Stimulated activated CD4-positive, alpha-beta T cell treated with anti-CD3 and anti-CD28 coated beads, TNF-alpha, amount 100 ng/mL, for 24 hours (primary cell): ENCODE results near the gene CUL3.
A peak's percentile ranks its signal among the peaks of the same experiment; 100 is the strongest.
"Not testable (repeated sequence)": the region's sequence is repeated elsewhere in the genome, so short reads cannot be mapped to it uniquely, and the experiment has no call there.

Experiments used
- DNase-seq, 3 experiments: peaks; one replicate each; pipeline ENCODE4 v3.0.0-alpha.2; 2020; ENCODE audit warnings: low read depth in 3 of 3

CUL3 gene

GRCh38 chr2:224585211-224586088 lies at the start of gene CUL3:
CUL3 (minus strand) TSS chr2:224585363; CDS start chr2:224585009, 354 bp downstream.
- DNase-seq, result peak; percentile 99 to 100 (median 99)

- DNase-seq, result no peak
Measured at GRCh38 chr2:224630659-224631550, 45.7 kb upstream of the CUL3 start.

GRCh38 chr2:224628416-224628815 lies 43.3 kb upstream of the CUL3 start:
- no peak for DNase-seq

- DNase-seq, result no peak
Measured at GRCh38 chr2:224626735-224627134, 41.6 kb upstream of the CUL3 start.

GRCh38 chr2:224613543-224614286 lies 28.6 kb upstream of the CUL3 start:
- DNase-seq, result no peak

GRCh38 chr2:224612578-224612977 lies 27.4 kb upstream of the CUL3 start:
- no peak for DNase-seq

GRCh38 chr2:224611938-224612337 lies 26.8 kb upstream of the CUL3 start:
- no peak for DNase-seq

GRCh38 chr2:224608104-224608503 lies 22.9 kb upstream of the CUL3 start:
- DNase-seq, result no peak

- not testable (repeated sequence) for DNase-seq
Measured at GRCh38 chr2:224603746-224604500, 18.8 kb upstream of the CUL3 start.

- DNase-seq, result not testable (repeated sequence)
Measured at GRCh38 chr2:224602778-224603375, 17.7 kb upstream of the CUL3 start.

GRCh38 chr2:224601923-224602322 lies 16.8 kb upstream of the CUL3 start:
- no peak for DNase-seq

- DNase-seq, result no peak
Measured at GRCh38 chr2:224598678-224599077, 13.5 kb upstream of the CUL3 start.

GRCh38 chr2:224596289-224596688 lies 11.1 kb upstream of the CUL3 start:
- DNase-seq, result no peak

GRCh38 chr2:224595518-224595917 lies 10.4 kb upstream of the CUL3 start:
- no peak for DNase-seq

GRCh38 chr2:224594840-224595239 lies 9.7 kb upstream of the CUL3 start:
- DNase-seq, result no peak

GRCh38 chr2:224591220-224591619 lies 6.1 kb upstream of the CUL3 start:
- DNase-seq, result no peak

GRCh38 chr2:224586127-224586695 lies 1.0 kb upstream of the CUL3 start:
- no peak for DNase-seq

- DNase-seq, result peak; percentile 35 to 60 (median 36)
Measured at GRCh38 chr2:224584785-224585210, 365 bp downstream of the CUL3 start.

- peak in 2 of 3 experiments; percentile 7 to 9 for DNase-seq
Measured at GRCh38 chr2:224584111-224584784, 915 bp downstream of the CUL3 start.

GRCh38 chr2:224583033-224583432 lies 2.1 kb downstream of the CUL3 start:
- not testable (repeated sequence) for DNase-seq
